ENCODE measurements around the gene PRSS36. TPM values are rescaled to one million over a fixed set of nuclear protein-coding genes. Genes with fewer than 3 reads are reported as not detected.
"Not testable (repeated sequence)": the region's sequence is repeated elsewhere in the genome, so short reads cannot be mapped to it uniquely, and the experiment has no call there.

PRSS36 gene
- 1 to 10 TPM in 1 of 2 experiments, under 1 TPM in 1; 0.95 to 1.3 TPM for total RNA-seq

- H3K27ac Mint-ChIP-seq, result no peak within 1 kb of the TSS
Measured at GRCh38 chr16:31149894-31150890, at the start of gene PRSS36. Gene PRSS36, minus strand, starts transcription at chr16:31150066. Its CDS starts 31 bp downstream, at chr16:31150035.

GRCh38 chr16:31199430-31200041 is 49.7 kb upstream of the PRSS36 start:
- CTCF ChIA-PET, result interaction anchor here (1.3 to 4.4 kb wide), 3 partner anchors 134 to 244 kb away, joined by 4 to 35 read pairs (median 4); no protein-coding TSS in a partner anchor
- ATAC-seq (no peak), DNase-seq (no peak)
- Mint-ChIP-seq H3K4me3 (peak overlapping the region; percentile 16), H3K36me3 (ENCODE audit: low read depth) (peaks cover 54% of the 10 kb centered on the region), H3K27ac (peak overlapping the region; percentile 40), H3K9me3 (ENCODE audit: insufficient read depth) (no peaks in the 10 kb centered on the region), H3K4me1 (ENCODE audit: low read depth) (peaks cover 77% of the 10 kb centered on the region), H3K27me3 (ENCODE audit: low read depth) (no peaks in the 10 kb centered on the region)
- POLR2A ChIA-PET, result interaction anchor here (5.3 to 7.1 kb wide), 2 partner anchors 13 to 18 kb away, joined by 34 to 87 read pairs; partner anchors contain the start of gene FUS

More at GRCh38 chr16:31149894-31150890, at the start of gene PRSS36:
- peaks cover 9% of the 10 kb centered on the region for H3K27me3 Mint-ChIP-seq (ENCODE audit: low read depth)
- CTCF ChIA-PET, result interaction anchor here (0.9 to 1.4 kb wide), 2 partner anchors 9 to 49 kb away, joined by 3 to 4 read pairs; no protein-coding TSS in a partner anchor
- POLR2A ChIA-PET, result interaction anchor here (0.6 to 2.6 kb wide), 2 partner anchors 23 to 30 kb away, joined by 3 to 6 read pairs; partner anchors contain the start of gene FUS
- H3K36me3 Mint-ChIP-seq (ENCODE audit: low read depth), result no peaks in the 10 kb centered on the region
- no peaks in the 10 kb centered on the region for H3K9me3 Mint-ChIP-seq (ENCODE audit: insufficient read depth)
- no peak for DNase-seq
- H3K4me1 Mint-ChIP-seq (ENCODE audit: low read depth), result peaks cover 3% of the 10 kb centered on the region
- H3K4me3 Mint-ChIP-seq, result no peak within 1 kb of the TSS
- no peak for ATAC-seq

- ATAC-seq, result no peak
- H3K27ac Mint-ChIP-seq, result peak overlapping the region; percentile 40
- no peaks in the 10 kb centered on the region for H3K27me3 Mint-ChIP-seq (ENCODE audit: low read depth)
- peaks cover 78% of the 10 kb centered on the region for H3K4me1 Mint-ChIP-seq (ENCODE audit: low read depth)
- no peak for DNase-seq
- H3K36me3 Mint-ChIP-seq (ENCODE audit: low read depth), result peaks cover 63% of the 10 kb centered on the region
- POLR2A ChIA-PET, result interaction anchor here (0.6 to 7.1 kb wide), 5 partner anchors 9 to 260 kb away, joined by 3 to 87 read pairs (median 4); partner anchors contain the start of gene FUS
- H3K4me3 Mint-ChIP-seq, result no peak overlapping the region
- H3K9me3 Mint-ChIP-seq (ENCODE audit: insufficient read depth), result no peaks in the 10 kb centered on the region
- CTCF ChIA-PET, result interaction anchor here (0.9 to 1.7 kb wide), 4 partner anchors 9 to 245 kb away, joined by 4 read pairs; no protein-coding TSS in a partner anchor
Measured at GRCh38 chr16:31198207-31198882, 48.5 kb upstream of the PRSS36 start.

DNA sequence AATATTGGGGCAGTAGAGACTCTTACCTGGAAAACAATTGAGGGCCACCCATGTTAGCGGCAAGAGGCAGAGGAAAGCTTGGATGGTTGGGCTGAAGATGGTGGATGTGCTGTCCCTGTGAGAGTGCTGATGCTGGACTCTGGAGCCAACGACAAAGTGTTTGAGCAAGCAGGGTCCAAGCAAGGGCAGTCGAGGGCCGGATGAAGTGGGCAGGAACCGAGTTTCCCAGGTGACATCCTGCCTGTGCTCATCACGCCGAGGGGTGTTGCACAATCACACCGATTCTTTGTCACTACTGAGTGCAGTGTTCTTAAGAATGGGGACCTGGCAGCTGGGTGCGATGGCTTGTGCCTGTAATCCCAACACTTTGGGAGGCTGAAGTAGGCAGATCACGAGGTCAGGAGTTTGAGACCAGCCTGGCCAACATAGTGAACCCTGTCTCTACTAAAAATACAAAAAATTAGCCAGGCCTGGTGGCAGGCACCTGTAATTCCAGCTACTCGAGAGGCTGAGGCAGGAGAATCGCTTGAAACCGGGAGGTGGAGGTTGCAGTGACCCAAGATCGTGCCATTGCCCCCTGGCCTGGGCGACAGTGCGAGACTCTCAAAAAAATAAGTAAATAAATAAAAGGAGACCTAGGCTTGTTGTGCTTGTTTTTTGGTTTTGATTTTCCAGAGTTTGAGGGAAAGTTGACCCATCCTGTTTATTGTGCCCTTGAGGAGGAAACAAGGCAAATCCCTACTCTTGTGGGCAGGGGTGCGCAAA is 46.6 kb upstream of the PRSS36 start:
- Mint-ChIP-seq H3K9me3 (ENCODE audit: insufficient read depth) (no peaks in the 10 kb centered on the region), H3K27ac (peak overlapping the region; percentile 44), H3K36me3 (ENCODE audit: low read depth) (peaks cover 77% of the 10 kb centered on the region), H3K4me3 (no peak overlapping the region), H3K4me1 (ENCODE audit: low read depth) (peaks cover 77% of the 10 kb centered on the region), H3K27me3 (ENCODE audit: low read depth) (no peaks in the 10 kb centered on the region)
- ChIA-PET CTCF (interaction anchor here (1.5 to 1.9 kb wide), 2 partner anchors 13 to 186 kb away, joined by 3 to 5 read pairs; no protein-coding TSS in a partner anchor), POLR2A (interaction anchor here (1.3 to 7.1 kb wide), 3 partner anchors 7 to 15 kb away, joined by 4 to 87 read pairs (median 34); partner anchors contain the start of gene FUS)
- ATAC-seq (no peak), DNase-seq (no peak)

DNA sequence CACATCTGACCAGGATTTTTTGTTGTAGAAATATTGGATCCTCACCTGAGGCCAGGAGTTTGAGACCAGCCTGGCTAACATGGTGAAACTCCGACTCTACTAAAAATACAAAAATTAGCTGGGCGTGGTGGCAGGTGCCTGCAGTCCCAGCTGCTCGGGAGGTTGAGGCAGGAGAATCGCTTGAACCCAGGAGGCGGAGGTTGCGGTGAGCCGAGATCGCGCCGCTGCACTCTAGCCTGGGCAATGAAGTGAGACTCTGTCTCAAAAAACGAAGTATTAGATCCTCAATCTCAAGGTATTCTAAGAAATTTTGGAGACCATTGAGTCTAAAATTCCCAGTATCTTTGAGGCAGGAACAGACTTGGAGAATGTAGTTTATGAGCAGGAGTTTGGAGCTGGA is 46.0 kb upstream of the PRSS36 start:
- not testable (repeated sequence) for DNase-seq; H3K27ac Mint-ChIP-seq; ATAC-seq; H3K4me3 Mint-ChIP-seq; H3K9me3 Mint-ChIP-seq (ENCODE audit: insufficient read depth); H3K27me3 Mint-ChIP-seq (ENCODE audit: low read depth)
- POLR2A ChIA-PET, result interaction anchor here (0.8 to 5.3 kb wide), 2 partner anchors 9 to 14 kb away, joined by 4 to 34 read pairs; no protein-coding TSS in a partner anchor
- Mint-ChIP-seq H3K4me1 (ENCODE audit: low read depth) (peaks cover 75% of the 10 kb centered on the region), H3K36me3 (ENCODE audit: low read depth) (peaks cover 78% of the 10 kb centered on the region)
- CTCF ChIA-PET, result interaction anchor here (1.5 to 1.9 kb wide), 2 partner anchors 12 to 187 kb away, joined by 3 to 5 read pairs; no protein-coding TSS in a partner anchor

DNA sequence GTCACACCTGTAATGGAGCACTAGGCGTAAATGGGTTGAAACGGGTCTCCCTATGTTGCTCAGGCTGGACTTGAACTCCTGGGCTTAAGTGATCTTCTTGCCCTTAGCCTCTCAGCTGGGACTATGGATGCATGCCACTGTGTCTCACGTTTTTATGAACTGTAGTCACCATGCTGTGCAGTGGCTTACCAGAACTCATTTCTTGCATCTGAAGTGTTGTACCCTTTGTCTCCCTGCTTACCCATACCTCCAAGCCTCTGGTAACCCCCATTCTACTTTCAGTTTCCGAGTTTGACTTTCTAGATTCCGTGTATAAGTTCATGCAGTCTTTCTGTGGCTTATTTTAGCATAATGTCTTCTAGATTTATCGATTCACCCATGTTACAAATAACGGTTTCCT is 45.0 kb upstream of the PRSS36 start:
- Mint-ChIP-seq H3K27ac (no peak overlapping the region), H3K4me1 (ENCODE audit: low read depth) (peaks cover 75% of the 10 kb centered on the region), H3K36me3 (ENCODE audit: low read depth) (peaks cover 84% of the 10 kb centered on the region), H3K27me3 (ENCODE audit: low read depth) (no peaks in the 10 kb centered on the region), H3K9me3 (ENCODE audit: insufficient read depth) (no peaks in the 10 kb centered on the region), H3K4me3 (no peak overlapping the region)
- ChIA-PET CTCF (interaction anchor here (1.5 to 1.9 kb wide), 2 partner anchors 11 to 188 kb away, joined by 3 to 5 read pairs; no protein-coding TSS in a partner anchor), POLR2A (interaction anchor here (0.8 to 5.3 kb wide), 3 partner anchors 8 to 14 kb away, joined by 3 to 34 read pairs (median 4); no protein-coding TSS in a partner anchor)
- no peak for DNase-seq
- no peak for ATAC-seq

GRCh38 chr16:31193874-31194273 is 44.0 kb upstream of the PRSS36 start:
- Mint-ChIP-seq H3K4me1 (ENCODE audit: low read depth) (peaks cover 75% of the 10 kb centered on the region), H3K9me3 (ENCODE audit: insufficient read depth) (no peaks in the 10 kb centered on the region), H3K27me3 (ENCODE audit: low read depth) (no peaks in the 10 kb centered on the region), H3K4me3 (no peak overlapping the region), H3K27ac (peak overlapping the region; percentile 13), H3K36me3 (ENCODE audit: low read depth) (peaks cover 85% of the 10 kb centered on the region)
- ChIA-PET POLR2A (interaction anchor here (2.2 to 2.9 kb wide), 2 partner anchors 9 to 14 kb away, joined by 14 to 16 read pairs; partner anchors contain the start of gene FUS), CTCF (interaction anchor here (1.5 kb wide), 1 partner anchor 189 kb away, joined by 5 read pairs; no protein-coding TSS in a partner anchor)
- ATAC-seq (no peak), DNase-seq (no peak)

GRCh38 chr16:31192856-31193642 is 43.2 kb upstream of the PRSS36 start:
- Mint-ChIP-seq H3K36me3 (ENCODE audit: low read depth) (peaks cover 88% of the 10 kb centered on the region), H3K9me3 (ENCODE audit: insufficient read depth) (no peaks in the 10 kb centered on the region), H3K4me3 (no peak overlapping the region), H3K4me1 (ENCODE audit: low read depth) (peaks cover 75% of the 10 kb centered on the region), H3K27ac (peak overlapping the region; percentile 50), H3K27me3 (ENCODE audit: low read depth) (no peaks in the 10 kb centered on the region)
- no peak for ATAC-seq
- CTCF ChIA-PET, result interaction anchor here (1.5 to 1.8 kb wide), 2 partner anchors 8 to 190 kb away, joined by 5 read pairs; no protein-coding TSS in a partner anchor
- DNase-seq, result no peak
- POLR2A ChIA-PET, result interaction anchor here (0.6 to 2.9 kb wide), 6 partner anchors 9 to 59 kb away, joined by 3 to 16 read pairs (median 10); partner anchors contain the start of genes FUS and PYCARD

DNA sequence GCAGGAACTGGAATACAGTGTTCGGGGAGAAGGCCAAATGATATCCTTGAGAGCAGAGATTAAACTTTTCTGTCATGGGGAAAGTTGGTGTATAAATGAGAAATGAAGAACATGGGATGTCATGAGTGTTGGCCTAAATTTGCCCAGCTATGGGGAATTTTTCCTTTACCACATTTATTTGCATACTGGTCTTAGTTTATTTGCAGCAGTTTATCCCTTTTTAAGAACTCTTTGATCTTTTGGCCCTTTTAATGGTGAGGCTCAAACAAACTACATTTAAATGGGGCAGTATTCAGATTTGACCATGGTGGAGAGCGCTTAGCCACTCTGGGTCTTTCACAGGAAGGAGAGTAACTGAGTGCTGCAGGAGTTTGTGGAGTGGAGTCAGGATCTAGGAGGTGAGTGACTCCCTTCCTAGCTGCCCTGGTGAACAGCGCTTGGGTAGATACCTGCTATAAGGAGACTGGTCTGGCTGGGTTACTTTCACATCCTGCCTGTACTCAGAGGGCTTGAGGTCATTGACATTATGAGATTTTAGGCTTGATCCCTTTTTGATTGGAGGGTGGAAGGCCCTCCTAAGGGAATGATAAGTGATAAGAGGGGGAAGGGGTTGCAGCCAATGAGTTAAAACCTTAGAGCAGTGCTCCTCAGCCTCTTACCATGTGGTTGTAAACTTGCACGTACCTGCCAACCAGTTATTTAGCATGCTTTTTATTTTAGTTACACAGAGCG is 42.0 kb upstream of the PRSS36 start:
- H3K36me3 Mint-ChIP-seq (ENCODE audit: low read depth), result peaks cover 92% of the 10 kb centered on the region
- DNase-seq, result no peak
- no peaks in the 10 kb centered on the region for H3K9me3 Mint-ChIP-seq (ENCODE audit: insufficient read depth)
- ChIA-PET CTCF (interaction anchor here (1.8 kb wide), 1 partner anchor 9 kb away, joined by 5 read pairs; no protein-coding TSS in a partner anchor), POLR2A (interaction anchor here (0.6 to 3.2 kb wide), 7 partner anchors 7 to 60 kb away, joined by 3 to 25 read pairs (median 14); partner anchors contain the start of genes FUS and PYCARD)
- H3K4me1 Mint-ChIP-seq (ENCODE audit: low read depth), result peaks cover 80% of the 10 kb centered on the region
- H3K4me3 Mint-ChIP-seq, result no peak overlapping the region
- ATAC-seq, result no peak
- no peaks in the 10 kb centered on the region for H3K27me3 Mint-ChIP-seq (ENCODE audit: low read depth)
- H3K27ac Mint-ChIP-seq, result peak overlapping the region; percentile 4

Measured in activated CD8-positive, alpha-beta T cell treated with anti-CD3 and anti-CD28 coated beads, Interleukin-2, amount 10 ng/mL, durations not matched to agents 7 days and 5 days (primary cell).